H1 (cell line): Measurements from ENCODE around the gene AHI1. TPM values are rescaled to one million over a fixed set of nuclear protein-coding genes. Genes with fewer than 3 reads are reported as not detected.

Source experiments
- CTCF ChIP-seq, 3 experiments: IDR thresholded peaks; 1 replicate in 2 of 3; 2 replicates in 1 of 3; pipeline versions ENCODE4 v1.5.1 to v1.6.1; 2011; ENCODE audit warnings: low read length in 3 of 3, mild to moderate bottlenecking in 3 of 3, inconsistent platforms in 2 of 3, low read depth in 1 of 3, moderate library complexity in 1 of 3; ENCODE audit not compliant: insufficient read depth in 1 of 3; ENCODE audit errors: control extremely low read depth in 1 of 3
- USF2 ChIP-seq: IDR thresholded peaks from 2 replicates; pipeline ENCODE4 v1.6.1; 2011; ENCODE audit warnings: low read length, improper control_type of control experiment
- polyA plus RNA-seq, 7 experiments: library from polyadenylated mRNA; depleted of rRNA in 3 of 7; stranded (reverse) in 5 of 7; unstranded in 2 of 7; fragments of >200 nt in 5 of 7; fragments of 200-250 nt in 2 of 7; gene quantifications; 1 replicate in 5 of 7; 2 replicates in 1 of 7; 4 replicates in 1 of 7; pipeline versions ENCODE4 v1.2.1 to v1.2.3, GENCODE V29; 2011 to 2013; ENCODE audit warnings: missing spikeins in 2 of 7, mixed read lengths in 2 of 7
- total RNA-seq: library from RNA; stranded (reverse); fragmentation: NEBNext Ultra II Directional; extraction: Animal tissue kit (Norgen Biotek cat#: 25700); gene quantifications from 2 replicates; pipeline ENCODE4 v1.2.1, GENCODE V29; 2021

AHI1 gene
- total and polyA plus RNA-seq, 2 of the 8 experiments (the other 6 are each of a cell fraction or from before 2014, with no cell fraction given): 4.2 to 19.6 TPM

GRCh38 chr6:135380793-135381192 lies 116.7 kb downstream of the AHI1 start (continued):
- no peak for TF ChIP-seq USF2
- TF ChIP-seq CTCF (IDR thresholded peaks at IDR 0.05; ENCODE audit: control extremely low read depth in 1 of 3, insufficient read depth in 1 of 3, low read depth in 1 of 3, low read length in 3 of 3): no peak
